ENCODE results near the gene GRM7.

The GRM7 gene

DNA sequence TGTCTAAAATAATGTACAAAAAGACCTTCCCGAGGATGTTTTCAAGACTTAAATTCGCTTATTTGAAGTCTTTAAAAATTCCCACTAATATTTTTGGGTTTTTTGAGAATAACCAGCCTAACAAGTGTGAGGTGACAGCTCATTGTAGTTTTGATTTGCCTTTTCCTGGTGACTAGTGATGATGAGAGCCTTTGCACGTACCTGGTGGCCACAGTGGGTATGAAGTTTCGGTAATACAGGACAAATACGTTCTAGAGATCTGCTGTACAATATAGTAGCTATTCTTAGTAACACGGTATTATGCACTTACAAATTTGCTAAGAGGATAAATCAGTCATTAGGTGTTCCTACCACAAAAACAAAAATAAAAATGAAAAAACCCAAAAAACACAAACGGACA is 124.9 kb downstream of the GRM7 start:
- no peak for DNase-seq

DNA sequence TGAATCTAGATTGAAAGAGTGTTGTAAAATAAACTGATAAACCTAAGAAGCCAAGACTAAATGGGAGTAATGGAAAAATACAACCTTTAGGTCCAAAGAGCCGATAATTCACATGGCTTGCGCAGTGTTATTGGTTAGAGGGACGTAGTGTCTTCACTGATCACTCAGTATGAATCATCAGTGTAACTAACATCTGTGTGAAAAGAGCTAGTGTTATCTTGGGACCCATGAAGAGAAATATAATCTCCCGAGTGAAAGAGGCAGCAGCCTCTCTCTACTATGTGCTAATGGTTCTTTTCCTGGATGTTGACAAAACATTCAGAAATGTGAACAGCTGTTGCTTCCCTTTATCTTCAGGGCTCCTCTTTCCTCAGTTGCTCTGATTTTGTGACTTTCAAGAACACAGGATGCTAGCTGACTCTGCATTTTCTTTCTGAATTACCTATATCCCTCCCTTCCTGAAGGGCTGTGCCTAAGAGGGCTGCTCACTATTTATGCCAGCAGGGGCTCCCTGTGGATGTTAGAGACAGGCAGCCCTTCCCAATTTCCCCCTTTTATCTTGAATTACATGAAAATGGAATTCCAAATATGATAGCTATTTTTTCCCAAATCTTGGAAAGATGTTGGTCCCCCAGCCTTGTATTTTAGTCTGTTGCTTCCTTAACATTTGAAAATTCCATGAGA is 128.8 kb downstream of the GRM7 start:
- no peak for DNase-seq

DNA sequence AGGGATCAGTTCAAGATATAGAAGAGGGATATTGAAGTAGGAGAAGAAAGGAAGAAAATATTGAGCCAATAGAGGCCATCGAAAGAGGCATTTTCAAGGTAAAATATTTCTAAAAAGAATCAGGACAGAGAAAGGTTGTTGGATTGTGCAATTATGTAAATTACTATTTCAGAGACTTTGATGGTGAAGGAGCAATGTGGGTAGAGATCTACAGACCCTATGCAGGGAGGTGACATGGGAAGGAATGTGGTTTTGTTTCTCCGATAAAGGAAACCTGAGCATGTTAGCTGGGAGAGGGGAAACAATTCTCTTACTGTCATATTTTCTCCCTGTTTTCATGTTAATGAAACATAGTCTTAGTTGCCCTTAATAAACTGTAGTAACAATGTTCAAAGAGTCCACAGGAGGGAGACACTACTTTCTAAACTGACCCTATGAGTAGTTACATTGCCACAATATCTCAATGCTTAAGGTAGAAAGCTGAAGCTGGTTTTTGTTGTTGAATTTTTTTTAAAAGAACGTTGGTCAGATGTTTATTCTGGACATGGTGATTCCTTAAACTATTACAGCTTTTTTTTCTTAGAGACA is 133.3 kb downstream of the GRM7 start:
- no peak for DNase-seq

GRCh38 chr3:7000501-7000900 is 139.6 kb downstream of the GRM7 start:
- DNase-seq, result no peak

DNA sequence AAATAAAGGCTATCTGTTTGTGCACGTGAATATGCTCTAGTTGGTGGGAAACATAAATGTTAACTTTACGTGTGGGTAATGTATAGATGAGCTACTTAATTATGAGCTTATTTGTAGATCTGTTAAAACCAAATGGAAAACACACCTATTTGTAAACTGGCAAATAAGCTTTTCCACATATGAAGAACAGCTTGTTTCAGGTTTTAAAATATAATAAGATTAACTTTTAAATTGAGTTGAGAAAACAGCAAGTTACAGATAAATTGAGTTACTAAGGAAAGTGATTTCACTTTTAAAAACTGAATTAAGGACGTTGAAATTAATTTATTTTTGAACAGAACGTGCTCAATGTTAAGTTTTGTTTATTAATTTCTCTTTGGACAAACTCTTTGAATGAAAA is 140.5 kb downstream of the GRM7 start:
- no peak for DNase-seq

- no peak for DNase-seq
Observed at GRCh38 chr3:7015683-7016440, 154.9 kb downstream of the GRM7 start.

- DNase-seq, result no peak
Observed at GRCh38 chr3:7025581-7026300, 164.8 kb downstream of the GRM7 start.

GRCh38 chr3:7029562-7029961 is 168.6 kb downstream of the GRM7 start:
- DNase-seq, result no peak

DNA sequence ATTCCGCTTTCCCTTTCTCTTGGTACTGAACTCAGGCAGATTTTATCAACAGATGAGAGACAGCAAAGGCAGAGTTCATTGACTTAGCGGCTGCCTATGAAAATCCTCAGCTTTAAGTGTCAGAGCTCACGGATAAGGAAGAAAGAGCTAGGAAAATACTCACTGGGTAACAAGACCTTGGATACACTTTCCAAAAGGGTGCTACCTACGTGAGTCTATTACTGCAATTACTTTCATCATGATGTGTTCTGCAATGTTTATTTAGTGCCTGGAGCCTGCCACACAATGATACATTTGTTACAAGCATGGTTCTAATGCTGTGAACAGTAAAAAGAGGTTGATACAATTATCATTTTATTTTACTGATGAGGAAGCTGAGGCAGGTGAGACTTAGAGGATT is 177.5 kb downstream of the GRM7 start:
- DNase-seq, result no peak

- no peak for DNase-seq
Observed at GRCh38 chr3:7062714-7063113, 201.8 kb downstream of the GRM7 start.

DNA sequence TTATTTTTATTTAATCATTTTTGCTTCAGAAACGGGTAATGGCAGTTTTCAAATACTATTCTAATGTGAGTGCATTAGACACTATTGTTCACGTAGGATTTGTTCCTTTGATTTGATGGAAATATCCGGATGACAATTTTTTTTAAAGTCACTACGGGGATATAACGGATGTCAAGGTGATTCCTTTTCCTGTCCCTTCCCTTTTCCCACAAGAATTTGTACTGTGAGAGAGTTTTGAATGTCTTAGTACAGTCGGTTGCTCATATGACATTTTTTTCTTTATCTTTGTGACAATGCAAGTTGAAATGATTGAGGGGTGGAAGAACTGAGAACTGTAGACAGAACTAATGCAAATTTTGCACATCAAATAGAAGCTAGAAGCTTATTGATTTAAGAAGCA is 209.5 kb downstream of the GRM7 start:
- DNase-seq, result no peak

DNA sequence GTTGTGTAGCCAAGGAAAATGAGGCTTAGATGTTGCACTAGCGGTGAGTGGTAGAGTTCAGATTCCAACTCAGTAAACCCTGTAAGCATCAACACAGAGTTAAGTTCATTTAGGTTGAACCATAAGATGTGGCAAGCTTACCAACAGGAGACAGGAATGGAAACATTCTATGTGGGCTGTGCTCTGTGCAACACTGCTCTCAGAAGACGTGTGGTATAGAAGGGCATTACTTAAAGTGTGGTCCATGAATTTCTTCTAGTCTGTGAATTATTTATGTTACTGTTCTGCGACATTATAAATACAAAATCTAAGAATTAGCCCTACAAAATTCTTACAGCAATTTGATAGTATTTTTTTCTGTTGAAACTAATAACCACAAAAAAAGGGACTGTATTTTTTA is 213.3 kb downstream of the GRM7 start:
- no peak for DNase-seq

DNA sequence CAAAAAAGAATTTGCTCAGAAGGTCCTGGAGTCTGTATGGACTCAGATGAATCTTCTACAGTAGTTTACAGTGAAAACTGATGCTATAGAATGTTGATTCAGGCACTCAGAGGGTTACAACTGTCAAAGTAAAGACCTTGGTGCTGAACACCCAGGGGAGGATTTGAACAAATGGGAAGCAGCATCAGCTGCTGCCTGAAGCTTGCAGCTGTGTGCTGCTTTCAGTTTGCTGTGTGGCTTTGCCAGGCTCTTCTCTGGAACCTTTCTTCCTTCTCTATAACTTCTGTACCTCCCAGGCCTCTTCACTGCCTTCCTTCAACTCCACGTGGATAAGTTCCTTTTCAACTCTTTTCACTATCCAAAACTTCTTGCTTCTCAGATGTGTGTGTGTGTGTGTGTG is 214.2 kb downstream of the GRM7 start:
- DNase-seq, result no peak

DNA sequence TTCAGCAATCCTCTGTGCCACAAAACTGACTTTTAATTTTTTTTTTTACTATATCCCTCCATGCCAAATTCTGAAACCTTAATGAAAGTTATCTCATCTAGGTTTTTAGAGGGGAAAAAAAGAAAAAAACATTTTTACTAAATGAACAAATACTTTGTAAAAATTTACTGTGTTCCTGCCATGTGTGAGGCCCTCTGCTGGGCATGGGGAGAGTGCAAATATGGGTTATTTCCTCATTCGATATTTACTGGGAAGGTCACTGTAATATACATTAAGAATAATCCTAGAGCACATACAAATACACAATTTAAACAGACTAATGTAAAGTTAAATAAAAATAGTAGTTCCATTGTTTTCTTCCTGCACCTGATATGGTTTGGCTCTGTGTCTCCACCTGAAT is 215.0 kb downstream of the GRM7 start:
- DNase-seq, result no peak

DNA sequence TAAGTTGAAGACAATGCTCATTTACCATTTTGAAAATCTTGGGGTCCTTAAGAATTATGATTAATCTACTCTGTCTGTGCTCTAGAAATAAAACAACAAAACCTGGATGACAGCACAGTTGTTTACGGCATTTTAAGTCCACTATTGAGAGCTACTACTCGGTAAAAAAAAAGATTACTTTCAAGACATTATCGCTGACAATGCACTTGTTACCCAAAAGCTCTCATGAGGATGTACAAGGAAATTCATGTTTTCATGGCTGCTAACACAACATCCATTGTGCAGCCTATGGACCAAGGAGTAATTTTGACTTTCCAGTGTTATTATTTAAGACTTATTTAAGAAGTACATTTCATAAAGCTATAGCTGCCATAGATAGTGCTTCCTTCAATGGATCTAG is 221.3 kb downstream of the GRM7 start:
- no peak for DNase-seq

DNA sequence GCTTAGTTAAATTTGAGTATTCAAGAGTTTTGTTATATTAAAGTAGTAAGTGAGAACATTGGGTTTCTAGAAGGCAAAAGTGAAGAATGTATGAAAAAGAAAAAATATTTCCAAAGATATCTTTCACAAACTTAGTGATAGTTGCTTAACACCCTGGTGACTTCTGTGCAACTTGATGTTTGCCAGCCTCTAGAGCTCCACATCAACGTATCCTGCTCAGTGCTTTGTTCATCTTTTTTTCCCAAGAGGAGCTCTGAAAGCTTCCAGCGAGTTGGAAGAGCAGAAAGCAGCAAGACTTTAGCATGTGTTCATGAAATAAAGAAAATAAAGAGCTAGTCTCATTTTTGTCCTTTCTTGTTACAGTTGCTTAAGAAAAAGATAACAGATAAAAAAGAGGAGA is 225.5 kb downstream of the GRM7 start:
- DNase-seq, result no peak

DNA sequence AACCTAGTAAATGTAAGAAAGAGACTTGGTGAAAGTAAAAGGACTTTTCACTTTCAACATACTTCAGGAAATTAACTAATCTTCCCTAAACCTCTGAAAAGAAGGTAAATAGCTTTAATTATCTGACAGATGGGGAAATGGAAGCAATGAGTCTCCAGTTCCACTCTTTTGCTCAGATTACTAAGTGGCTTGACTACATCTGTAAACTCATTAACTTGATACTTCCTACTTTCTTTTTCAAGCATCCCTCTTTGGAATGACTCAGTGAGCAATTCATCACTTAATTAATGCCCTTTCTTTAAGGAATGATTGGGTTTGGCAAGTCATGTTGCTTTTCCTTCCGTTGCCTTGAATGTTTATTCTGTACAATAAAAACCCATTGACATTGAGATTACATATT is 234.2 kb downstream of the GRM7 start:
- no peak for DNase-seq

GRCh38 chr3:7100136-7100535 is 239.2 kb downstream of the GRM7 start:
- DNase-seq, result no peak

DNA sequence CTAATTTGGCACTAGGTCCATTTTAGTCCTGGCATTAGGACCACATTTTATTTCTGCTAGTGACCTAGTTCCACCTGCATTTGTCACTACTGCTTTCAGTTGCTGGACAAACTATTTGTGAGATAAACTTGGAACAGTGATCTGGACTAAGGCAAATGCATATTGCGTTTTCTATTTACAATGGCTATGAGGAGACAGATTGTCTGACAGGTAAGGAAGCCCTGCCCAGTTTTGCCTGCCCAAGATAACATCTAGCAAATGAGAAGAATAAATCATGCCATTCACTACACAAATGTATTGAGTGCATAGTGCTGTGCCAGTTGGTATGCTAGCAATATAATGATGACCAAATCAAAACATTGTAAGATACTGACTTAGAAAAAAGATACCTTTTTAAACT is 245.7 kb downstream of the GRM7 start:
- no peak for DNase-seq

- DNase-seq, result no peak
Observed at GRCh38 chr3:7112523-7113056, 251.7 kb downstream of the GRM7 start.

DNA sequence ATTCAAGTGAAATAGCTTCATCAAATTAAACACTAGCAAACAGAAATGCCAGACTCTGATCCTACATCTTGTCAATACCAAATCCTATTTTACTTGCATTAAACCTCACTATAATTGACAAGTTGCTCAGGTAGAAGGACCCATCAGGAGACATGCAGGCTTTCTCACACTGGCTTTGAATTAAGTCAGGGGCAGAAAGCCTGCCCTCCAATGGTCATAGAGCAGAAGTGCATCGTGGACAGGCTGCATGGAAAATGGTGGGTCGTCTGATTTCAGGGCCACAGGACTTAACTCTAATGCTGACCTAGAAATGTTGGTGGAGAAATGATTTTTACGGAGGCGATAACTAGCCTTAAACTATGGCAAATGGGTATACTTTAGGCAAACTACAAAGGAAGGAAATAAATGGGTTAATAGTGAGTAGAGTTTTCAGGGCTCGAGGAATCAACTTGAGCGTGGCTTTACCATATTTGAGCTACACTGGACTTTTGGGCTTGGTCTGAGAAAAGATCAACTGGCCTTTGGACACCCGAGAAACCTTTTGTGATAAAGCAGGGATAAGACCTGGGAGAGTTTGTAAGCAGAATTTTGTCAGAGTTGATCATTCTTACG is 283.9 kb downstream of the GRM7 start:
- no peak for DNase-seq

DNA sequence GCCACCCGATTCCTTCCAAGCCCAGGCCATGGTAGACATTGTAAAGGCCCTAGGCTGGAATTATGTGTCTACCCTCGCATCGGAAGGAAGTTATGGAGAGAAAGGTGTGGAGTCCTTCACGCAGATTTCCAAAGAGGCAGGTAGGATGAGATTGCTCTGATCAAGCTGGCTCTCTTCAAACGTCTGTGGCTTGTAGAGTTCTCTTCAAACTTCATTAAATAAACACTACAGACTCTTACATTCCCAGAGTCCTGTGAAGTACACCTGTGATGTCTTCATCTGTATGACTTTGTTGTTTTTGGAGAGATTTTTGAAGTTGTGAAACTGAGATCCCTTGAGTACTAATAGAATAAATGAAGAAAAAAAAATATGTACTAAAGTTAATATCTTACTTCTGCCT is 285.6 kb downstream of the GRM7 start:
- no peak for DNase-seq

GRCh38 chr3:7158516-7158915 is 297.6 kb downstream of the GRM7 start:
- DNase-seq, result no peak
